DND-41 (cell line): ENCODE measurements around the gene ACE.

Experiments used
- CTCF ChIP-seq: IDR thresholded peaks from 2 replicates; pipeline ENCODE4 v1.5.1; 2012; ENCODE audit warnings: borderline replicate concordance, low read length, moderate library complexity, mild to moderate bottlenecking; ENCODE audit not compliant: poor library complexity, severe bottlenecking; ENCODE audit errors: extremely low read depth
- EZH2 ChIP-seq: IDR thresholded peaks from 3 replicates; pipeline ENCODE4 v1.6.1; 2012; ENCODE audit warnings: borderline replicate concordance, low read depth, mild to moderate bottlenecking, moderate library complexity, low read length, inconsistent platforms; ENCODE audit not compliant: severe bottlenecking

- no peak for TF ChIP-seq CTCF
- no peak for TF ChIP-seq EZH2
Measured at GRCh38 chr17:63475491-63476412, 1.1 kb upstream of the ACE start.
